OCI-LY3 (cell line): ENCODE results near the gene SBNO2.

Experiments used
- EZH2phosphoT487 ChIP-seq: fragments of 200-600 bp; shearing (Covaris generic); IDR thresholded peaks from 2 replicates; pipeline ENCODE4 v1.6.1; 2018; ENCODE audit warnings: antibody characterized with exemption, mixed run types, low read depth
- TF ChIP-seq, protein P1 (sequence below): fragments of 200-600, 300-600 bp; sonication (generic); IDR thresholded peaks from 2 replicates; pipeline ENCODE4 v1.5.1; 2014; ENCODE audit warnings: antibody characterized with exemption, low read length, low read depth

DNA sequence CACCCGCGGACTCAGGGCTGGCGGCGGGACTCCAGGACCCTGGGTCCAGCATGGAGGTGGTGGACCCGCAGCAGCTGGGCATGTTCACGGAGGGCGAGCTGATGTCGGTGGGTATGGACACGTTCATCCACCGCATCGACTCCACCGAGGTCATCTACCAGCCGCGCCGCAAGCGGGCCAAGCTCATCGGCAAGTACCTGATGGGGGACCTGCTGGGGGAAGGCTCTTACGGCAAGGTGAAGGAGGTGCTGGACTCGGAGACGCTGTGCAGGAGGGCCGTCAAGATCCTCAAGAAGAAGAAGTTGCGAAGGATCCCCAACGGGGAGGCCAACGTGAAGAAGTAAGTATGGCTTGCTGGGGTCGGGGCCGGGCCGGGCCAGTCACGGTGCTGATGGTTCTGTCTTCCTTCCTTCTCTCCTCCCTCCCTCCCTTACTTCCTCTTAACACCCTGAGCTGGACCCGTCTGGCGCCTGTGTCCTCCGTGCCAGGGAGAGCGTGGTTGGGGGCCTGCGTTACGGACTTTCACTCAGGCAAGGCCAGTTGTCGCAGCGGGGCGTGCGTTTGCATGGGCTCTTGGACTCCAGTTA lies 32.9 kb upstream of the SBNO2 start:
- TF ChIP-seq, protein P1, sequence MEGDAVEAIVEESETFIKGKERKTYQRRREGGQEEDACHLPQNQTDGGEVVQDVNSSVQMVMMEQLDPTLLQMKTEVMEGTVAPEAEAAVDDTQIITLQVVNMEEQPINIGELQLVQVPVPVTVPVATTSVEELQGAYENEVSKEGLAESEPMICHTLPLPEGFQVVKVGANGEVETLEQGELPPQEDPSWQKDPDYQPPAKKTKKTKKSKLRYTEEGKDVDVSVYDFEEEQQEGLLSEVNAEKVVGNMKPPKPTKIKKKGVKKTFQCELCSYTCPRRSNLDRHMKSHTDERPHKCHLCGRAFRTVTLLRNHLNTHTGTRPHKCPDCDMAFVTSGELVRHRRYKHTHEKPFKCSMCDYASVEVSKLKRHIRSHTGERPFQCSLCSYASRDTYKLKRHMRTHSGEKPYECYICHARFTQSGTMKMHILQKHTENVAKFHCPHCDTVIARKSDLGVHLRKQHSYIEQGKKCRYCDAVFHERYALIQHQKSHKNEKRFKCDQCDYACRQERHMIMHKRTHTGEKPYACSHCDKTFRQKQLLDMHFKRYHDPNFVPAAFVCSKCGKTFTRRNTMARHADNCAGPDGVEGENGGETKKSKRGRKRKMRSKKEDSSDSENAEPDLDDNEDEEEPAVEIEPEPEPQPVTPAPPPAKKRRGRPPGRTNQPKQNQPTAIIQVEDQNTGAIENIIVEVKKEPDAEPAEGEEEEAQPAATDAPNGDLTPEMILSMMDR = no peak
- no peak for TF ChIP-seq EZH2phosphoT487
